Measurements from ENCODE around the gene KIAA1755.

KIAA1755 gene

GRCh38 chr20:38203981-38204357 is 56.6 kb downstream of the KIAA1755 start:
- H3K79me2 ChIP-seq (ENCODE audit: control insufficient read depth, low read length), result no peaks in the 10 kb centered on the region
- TF ChIP-seq CTCF (IDR thresholded peaks at IDR 0.05; ENCODE audit: low read depth, low read length, poor library complexity, severe bottlenecking) (no peak), EZH2phosphoT487 (IDR thresholded peaks at IDR 0.05; ENCODE audit: borderline replicate concordance, low read length) (no peak)
- H3F3A ChIP-seq (ENCODE audit: control insufficient read depth, insufficient read depth), result no peaks in the 10 kb centered on the region
- peaks cover 9% of the 10 kb centered on the region; the same call in 1 of the 2 replicates for H3K27me3 ChIP-seq (ENCODE audit: control insufficient read depth, low read length)
- H3K4me1 ChIP-seq (ENCODE audit: control insufficient read depth, low read length), result no peaks in the 10 kb centered on the region
- H3K27ac ChIP-seq (ENCODE audit: low read depth, low read length), result no peak overlapping the region
- no peaks in the 10 kb centered on the region for H3K9me3 ChIP-seq (ENCODE audit: control insufficient read depth, insufficient read depth, low read length)
- no peak overlapping the region for H3K4me2 ChIP-seq (ENCODE audit: low read length)
- no peaks in the 10 kb centered on the region for H3K36me3 ChIP-seq (ENCODE audit: control insufficient read depth, low read length)
- no peaks in the 10 kb centered on the region for H4K20me1 ChIP-seq (ENCODE audit: control insufficient read depth, insufficient read depth, low read depth, low read length)
- H3K4me3 ChIP-seq (ENCODE audit: low read length), result no peak overlapping the region
- H3K9me2 ChIP-seq (replicated peaks; ENCODE audit: control insufficient read depth, low read length), result no peaks in the 10 kb centered on the region

DNA sequence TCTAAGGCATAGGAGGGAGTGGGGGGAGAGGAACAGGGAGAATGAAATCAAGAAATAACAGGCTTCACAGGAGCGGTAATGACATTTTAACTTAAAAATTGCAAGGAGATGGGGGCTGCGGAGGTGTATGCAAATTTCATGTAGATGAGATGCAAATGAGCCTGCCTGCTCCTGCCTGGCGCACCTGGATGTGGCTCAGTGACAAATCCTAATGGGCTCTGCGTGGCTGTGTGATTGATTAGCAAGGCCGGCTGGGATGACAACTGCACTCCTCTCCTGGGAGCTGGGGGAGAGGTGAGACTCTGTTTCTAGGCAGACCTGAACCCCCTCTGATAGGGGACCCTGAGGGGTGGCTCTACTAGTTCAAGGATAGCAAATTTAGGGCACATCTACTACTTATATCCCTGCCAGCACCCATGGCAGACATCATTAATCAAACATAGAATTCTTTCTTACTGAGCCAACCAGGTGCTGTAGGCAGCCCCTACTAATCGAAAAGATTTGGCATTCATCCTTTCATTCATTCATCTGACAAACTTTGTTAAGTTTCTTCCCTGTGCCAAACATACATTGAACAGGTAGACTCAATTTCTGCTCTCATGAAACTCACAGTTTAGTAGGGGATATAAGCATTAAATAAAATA is 57.1 kb downstream of the KIAA1755 start:
- H3K9me2 ChIP-seq (replicated peaks; ENCODE audit: control insufficient read depth, low read length), result no peaks in the 10 kb centered on the region
- H3K4me1 ChIP-seq (ENCODE audit: control insufficient read depth, low read length), result no peaks in the 10 kb centered on the region
- TF ChIP-seq EZH2phosphoT487 (IDR thresholded peaks at IDR 0.05; ENCODE audit: borderline replicate concordance, low read length), result no peak
- no peak for TF ChIP-seq CTCF (IDR thresholded peaks at IDR 0.05; ENCODE audit: low read depth, low read length, poor library complexity, severe bottlenecking)
- no peak overlapping the region for H3K27ac ChIP-seq (ENCODE audit: low read depth, low read length)
- H3K4me2 ChIP-seq (ENCODE audit: low read length), result no peak overlapping the region
- H3K9me3 ChIP-seq (ENCODE audit: control insufficient read depth, insufficient read depth, low read length), result no peaks in the 10 kb centered on the region
- no peaks in the 10 kb centered on the region for H3K36me3 ChIP-seq (ENCODE audit: control insufficient read depth, low read length)
- H3K4me3 ChIP-seq (ENCODE audit: low read length), result no peak overlapping the region
- H3K27me3 ChIP-seq (ENCODE audit: control insufficient read depth, low read length), result peaks cover 9% of the 10 kb centered on the region; the same call in 1 of the 2 replicates
- no peaks in the 10 kb centered on the region for H3K79me2 ChIP-seq (ENCODE audit: control insufficient read depth, low read length)
- H3F3A ChIP-seq (ENCODE audit: control insufficient read depth, insufficient read depth), result no peaks in the 10 kb centered on the region
- no peaks in the 10 kb centered on the region for H4K20me1 ChIP-seq (ENCODE audit: control insufficient read depth, insufficient read depth, low read depth, low read length)

- Histone ChIP-seq H3K79me2 (ENCODE audit: control insufficient read depth, low read length) (no peaks in the 10 kb centered on the region), H3K27me3 (ENCODE audit: control insufficient read depth, low read length) (peaks cover 9% of the 10 kb centered on the region; the same call in 1 of the 2 replicates), H3K36me3 (ENCODE audit: control insufficient read depth, low read length) (no peaks in the 10 kb centered on the region), H3K4me3 (ENCODE audit: low read length) (no peak overlapping the region), H3F3A (ENCODE audit: control insufficient read depth, insufficient read depth) (no peaks in the 10 kb centered on the region), H3K27ac (ENCODE audit: low read depth, low read length) (no peak overlapping the region), H3K4me2 (ENCODE audit: low read length) (no peak overlapping the region), H3K9me2 (replicated peaks; ENCODE audit: control insufficient read depth, low read length) (no peaks in the 10 kb centered on the region), H3K9me3 (ENCODE audit: control insufficient read depth, insufficient read depth, low read length) (no peaks in the 10 kb centered on the region), H3K4me1 (ENCODE audit: control insufficient read depth, low read length) (no peaks in the 10 kb centered on the region), H4K20me1 (ENCODE audit: control insufficient read depth, insufficient read depth, low read depth, low read length) (no peaks in the 10 kb centered on the region)
- TF ChIP-seq EZH2phosphoT487 (IDR thresholded peaks at IDR 0.05; ENCODE audit: borderline replicate concordance, low read length) (no peak), CTCF (IDR thresholded peaks at IDR 0.05; ENCODE audit: low read depth, low read length, poor library complexity, severe bottlenecking) (no peak)
These were observed 57.6 kb downstream of the KIAA1755 start for GRCh38 chr20:38202982-38203293.

All from DOHH2 (cell line).